WTC11 (cell line): Measurements from ENCODE around the gene IRAK1. TPM values are rescaled to one million over a fixed set of nuclear protein-coding genes. Genes with fewer than 3 reads are reported as not detected.

Source experiments
- ATAC-seq: fragments of 200-7000 bp; cut with Tn5 transposase; 2 replicates; pipeline ENCODE4 v1.10.0; 2021; ENCODE audit warnings: mild to moderate bottlenecking, moderate library complexity
- CTCF ChIA-PET: fragments of 300-600 bp; sonication (Branson Sonifier 250); formaldehyde crosslinking; loops from one replicate; lab custom pipeline; 2021; ENCODE audit warnings: antibody characterized with exemption; lab: Charles Lee
- POLR2A ChIA-PET: fragments of 350-600 bp; sonication (Branson Sonifier 250); formaldehyde crosslinking; loops from one replicate; lab custom pipeline; 2021; ENCODE audit warnings: antibody characterized with exemption; lab: Charles Lee
- DNase-seq: peaks from one replicate; pipeline ENCODE4 v3.0.0; 2021; ENCODE audit warnings: low spot score
- H3K27ac Mint-ChIP-seq: 2 replicates; pipeline ENCODE4 v1.8.0; 2021; ENCODE audit warnings: mixed read lengths
- H3K27me3 Mint-ChIP-seq: 2 replicates; pipeline ENCODE4 v1.8.0; 2021; ENCODE audit warnings: low read depth, mild to moderate bottlenecking, moderate library complexity, mixed read lengths
- H3K36me3 Mint-ChIP-seq: 2 replicates; pipeline ENCODE4 v1.8.0; 2021; ENCODE audit warnings: mixed read lengths
- H3K4me1 Mint-ChIP-seq: 2 replicates; pipeline ENCODE4 v1.8.0; 2022; ENCODE audit warnings: mixed read lengths
- H3K4me3 Mint-ChIP-seq: 2 replicates; pipeline ENCODE4 v1.8.0; 2021; ENCODE audit warnings: mild to moderate bottlenecking, moderate library complexity, mixed read lengths
- H3K9me3 Mint-ChIP-seq: 2 replicates; pipeline ENCODE4 v1.8.0; 2021; ENCODE audit warnings: mixed read lengths
- AFF4 ChIP-seq: sonication (generic); formaldehyde crosslinking; IDR thresholded peaks from 2 replicates; pipeline ENCODE4 v1.8.1; 2023; ENCODE audit warnings: mild to moderate bottlenecking, missing genetic modification reagents, borderline replicate concordance
- ATF2 ChIP-seq: sonication (generic); formaldehyde crosslinking; IDR thresholded peaks from 2 replicates; pipeline ENCODE4 v1.8.1; 2022; ENCODE audit warnings: low read depth, missing genetic modification reagents, borderline replicate concordance
- ATF3 ChIP-seq: sonication (generic); formaldehyde crosslinking; conservative IDR thresholded peaks from 2 replicates; pipeline ENCODE4 v1.8.1; 2022; ENCODE audit warnings: mild to moderate bottlenecking, missing genetic modification reagents
- CREB1 ChIP-seq: sonication (generic); formaldehyde crosslinking; IDR thresholded peaks from 2 replicates; pipeline ENCODE4 v1.8.0; 2023; ENCODE audit warnings: mild to moderate bottlenecking, missing genetic modification reagents
- EMX1 ChIP-seq: fragments of 250-450 bp; sonication (Bioruptor Pico); IDR thresholded peaks from 2 replicates; pipeline ENCODE4 v1.8.0; 2021; ENCODE audit warnings: mild to moderate bottlenecking
- FOXK1 ChIP-seq: sonication (generic); formaldehyde crosslinking; IDR thresholded peaks from 2 replicates; pipeline ENCODE4 v1.8.0; 2022; ENCODE audit warnings: mild to moderate bottlenecking, moderate library complexity, missing genetic modification reagents
- GTF2I ChIP-seq: fragments of 250-450 bp; sonication (Bioruptor Pico); conservative IDR thresholded peaks from 2 replicates; pipeline ENCODE4 v1.4.0; 2021; ENCODE audit warnings: mild to moderate bottlenecking
- HMGA2 ChIP-seq: fragments of 250-450 bp; sonication (Bioruptor Pico); IDR thresholded peaks from 2 replicates; pipeline ENCODE4 v1.4.0; 2021; ENCODE audit warnings: mild to moderate bottlenecking, moderate library complexity
- NFE2L1 ChIP-seq: sonication (generic); formaldehyde crosslinking; IDR thresholded peaks from 2 replicates; pipeline ENCODE4 v1.8.1; 2023; ENCODE audit warnings: missing genetic modification reagents
- NR3C1 ChIP-seq: sonication (generic); formaldehyde crosslinking; conservative IDR thresholded peaks from 2 replicates; pipeline ENCODE4 v1.8.1; 2023; ENCODE audit warnings: low read depth, mild to moderate bottlenecking, missing genetic modification reagents
- PRDM15 ChIP-seq: sonication (generic); formaldehyde crosslinking; IDR thresholded peaks from 2 replicates; pipeline ENCODE4 v1.8.0; 2022; ENCODE audit warnings: missing genetic modification reagents
- RELA ChIP-seq: sonication (generic); formaldehyde crosslinking; IDR thresholded peaks from 2 replicates; pipeline ENCODE4 v1.8.1; 2022; ENCODE audit warnings: missing genetic modification reagents, mild to moderate bottlenecking, borderline replicate concordance
- SMAD4 ChIP-seq: sonication (generic); formaldehyde crosslinking; IDR thresholded peaks from 2 replicates; pipeline ENCODE4 v1.8.0; 2022; ENCODE audit warnings: mild to moderate bottlenecking, missing genetic modification reagents
- ZNF263 ChIP-seq: sonication (generic); formaldehyde crosslinking; IDR thresholded peaks from 2 replicates; pipeline ENCODE4 v1.8.1; 2022; ENCODE audit warnings: low read depth, mild to moderate bottlenecking, moderate library complexity, missing genetic modification reagents
- ZNF317 ChIP-seq: sonication (generic); formaldehyde crosslinking; IDR thresholded peaks from 2 replicates; pipeline ENCODE4 v1.8.1; 2023; ENCODE audit warnings: low read depth, mild to moderate bottlenecking, moderate library complexity, missing genetic modification reagents, borderline replicate concordance
- ZNF416 ChIP-seq: fragments of 250-450 bp; sonication (Bioruptor Pico); IDR thresholded peaks from 2 replicates; pipeline ENCODE4 v1.9.0; 2021; ENCODE audit warnings: mild to moderate bottlenecking, inconsistent platforms
- total RNA-seq: library from RNA; stranded (reverse); gene quantifications from 3 replicates; pipeline ENCODE4 v1.2.3, GENCODE V29; 2021
- TF ChIP-seq, protein P1 (sequence below): fragments of 250-450 bp; sonication (Bioruptor Pico); IDR thresholded peaks from 2 replicates; pipeline ENCODE4 v1.8.0; 2021; ENCODE audit warnings: mild to moderate bottlenecking

Gene IRAK1
- total RNA-seq, 1 experiment from 2014 or later: 32.1 TPM

GRCh38 chrX:154046031-154046781 lies 26.5 kb upstream of the IRAK1 start:
- CTCF ChIA-PET: interaction anchor here (2.5 kb wide), 1 partner anchor 33 kb away, joined by 14 read pairs; no protein-coding TSS in a partner anchor
- Mint-ChIP-seq H3K9me3 (no peaks in the 10 kb centered on the region), H3K4me1 (peaks cover 55% of the 10 kb centered on the region), H3K4me3 (no peak overlapping the region), H3K27me3 (no peaks in the 10 kb centered on the region; the same call in 1 of the 2 replicates), H3K27ac (peak overlapping the region; percentile 46)
- POLR2A ChIA-PET: no interaction called here
- ATAC-seq: no peak
- DNase-seq: no peak
- TF ChIP-seq GTF2I (CRISPR knock-in tag): no peak
- TF ChIP-seq ATF2 (CRISPR knock-in tag): no peak
- no peak for TF ChIP-seq NFE2L1
- no peak for TF ChIP-seq RELA
- TF ChIP-seq NR3C1 (CRISPR knock-in tag): no peak
- no peak for TF ChIP-seq ZNF416 (CRISPR knock-in tag)
- no peak for TF ChIP-seq FOXK1 (CRISPR knock-in tag)
- no peak for TF ChIP-seq EMX1
- TF ChIP-seq, all 79 proteins: peak for 0
- peaks cover 11% of the 10 kb centered on the region; the same call in 1 of the 2 replicates for H3K36me3 Mint-ChIP-seq

DNA sequence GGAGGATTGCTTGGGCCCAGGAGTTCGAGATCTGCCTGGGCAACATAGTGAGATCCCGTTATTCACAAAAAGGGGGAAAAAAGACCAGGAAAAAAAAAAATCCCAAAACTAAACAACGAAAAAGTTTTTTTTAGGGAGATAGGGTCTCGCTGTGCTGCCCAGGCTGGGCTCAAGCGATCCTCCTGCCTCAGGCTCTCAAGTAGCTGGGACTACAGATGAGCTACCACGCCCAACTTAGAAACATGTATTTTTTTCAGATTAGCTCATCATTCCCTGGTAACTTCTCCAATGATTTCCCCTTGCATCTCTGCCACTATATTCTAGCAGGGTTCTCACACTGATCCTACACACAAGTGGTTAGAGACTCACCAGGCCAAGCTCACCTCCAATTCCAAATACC lies 24.4 kb upstream of the IRAK1 start:
- H3K36me3 Mint-ChIP-seq: peaks cover 11% of the 10 kb centered on the region; the same call in 1 of the 2 replicates
- H3K4me3 Mint-ChIP-seq: no peak overlapping the region
- POLR2A ChIA-PET: no interaction called here
- ATAC-seq: no peak
- CTCF ChIA-PET: no interaction called here
- DNase-seq: no peak
- TF ChIP-seq EMX1: no peak
- TF ChIP-seq, protein P1, sequence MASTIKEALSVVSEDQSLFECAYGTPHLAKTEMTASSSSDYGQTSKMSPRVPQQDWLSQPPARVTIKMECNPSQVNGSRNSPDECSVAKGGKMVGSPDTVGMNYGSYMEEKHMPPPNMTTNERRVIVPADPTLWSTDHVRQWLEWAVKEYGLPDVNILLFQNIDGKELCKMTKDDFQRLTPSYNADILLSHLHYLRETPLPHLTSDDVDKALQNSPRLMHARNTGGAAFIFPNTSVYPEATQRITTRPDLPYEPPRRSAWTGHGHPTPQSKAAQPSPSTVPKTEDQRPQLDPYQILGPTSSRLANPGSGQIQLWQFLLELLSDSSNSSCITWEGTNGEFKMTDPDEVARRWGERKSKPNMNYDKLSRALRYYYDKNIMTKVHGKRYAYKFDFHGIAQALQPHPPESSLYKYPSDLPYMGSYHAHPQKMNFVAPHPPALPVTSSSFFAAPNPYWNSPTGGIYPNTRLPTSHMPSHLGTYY (CRISPR knock-in tag): no peak
- no peaks in the 10 kb centered on the region; the same call in 1 of the 2 replicates for H3K27me3 Mint-ChIP-seq
- H3K4me1 Mint-ChIP-seq: peaks cover 58% of the 10 kb centered on the region
- H3K27ac Mint-ChIP-seq: no peak overlapping the region
- H3K9me3 Mint-ChIP-seq: no peaks in the 10 kb centered on the region

GRCh38 chrX:154043003-154043763 lies 23.5 kb upstream of the IRAK1 start:
- DNase-seq (no peak), ATAC-seq (no peak)
- Mint-ChIP-seq H3K36me3 (0 out of 2 replicates have a peak, but pooled peaks cover 5% of the 10 kb centered on the region), H3K4me1 (peaks cover 59% of the 10 kb centered on the region), H3K9me3 (no peaks in the 10 kb centered on the region), H3K27me3 (no peaks in the 10 kb centered on the region; the same call in 1 of the 2 replicates), H3K27ac (no peak overlapping the region), H3K4me3 (no peak overlapping the region)
- ChIA-PET POLR2A (no interaction called here), CTCF (no interaction called here)
- no peak for TF ChIP-seq ZNF317
- no peak for TF ChIP-seq HMGA2
- TF ChIP-seq AFF4 (CRISPR knock-in tag): no peak
- no peak for TF ChIP-seq SMAD4
- TF ChIP-seq GTF2I (CRISPR knock-in tag): no peak
- TF ChIP-seq ATF3 (CRISPR knock-in tag): no peak
- no peak for TF ChIP-seq PRDM15
- TF ChIP-seq ZNF263 (CRISPR knock-in tag): no peak
- no peak for TF ChIP-seq RELA
- no peak for TF ChIP-seq CREB1
